Liver (tissue), 9 donors: ENCODE measurements around the gene SLC24A3. TPM values are rescaled to one million over a fixed set of nuclear protein-coding genes. Genes with fewer than 3 reads are reported as not detected.

ENCODE experiments used
- DNase-seq: peaks from one replicate; pipeline ENCODE4 v3.0.0-alpha.2; 2017; ENCODE audit warnings: low spot score
- H3K27ac ChIP-seq, 2 donors: one replicate each; pipeline ENCODE4 v1.7.0; 2013; ENCODE audit warnings: inconsistent platforms in 2 of 2, low read length in 2 of 2, control low read depth in 1 of 2, low read depth in 1 of 2, mild to moderate bottlenecking in 1 of 2
- H3K27me3 ChIP-seq, 4 donors: one replicate each; pipeline versions ENCODE4 v1.6.1 to v1.7.0; 2013; ENCODE audit warnings: low read length in 3 of 4, inconsistent platforms in 1 of 4, mild to moderate bottlenecking in 1 of 4, moderate library complexity in 1 of 4; ENCODE audit not compliant: control insufficient read depth in 4 of 4, insufficient read depth in 4 of 4
- H3K36me3 ChIP-seq, 4 donors: one replicate each; pipeline versions ENCODE4 v1.6.1 to v1.7.0; 2013; ENCODE audit warnings: low read length in 3 of 4, mild to moderate bottlenecking in 3 of 4, low read depth in 1 of 4, moderate library complexity in 1 of 4; ENCODE audit not compliant: control insufficient read depth in 4 of 4, insufficient read depth in 3 of 4
- H3K4me1 ChIP-seq, 4 donors: one replicate each; pipeline versions ENCODE4 v1.6.1 to v1.7.0; 2013; ENCODE audit warnings: low read length in 3 of 4, mild to moderate bottlenecking in 3 of 4, moderate library complexity in 1 of 4; ENCODE audit not compliant: control insufficient read depth in 4 of 4, insufficient read depth in 4 of 4
- H3K4me3 ChIP-seq, 3 donors: one replicate each; pipeline versions ENCODE4 v1.6.1 to v1.7.0; 2013; ENCODE audit warnings: low read length in 3 of 3, control low read depth in 1 of 3, low read depth in 1 of 3, mild to moderate bottlenecking in 1 of 3
- H3K9ac ChIP-seq, 2 donors: one replicate each; pipeline ENCODE4 v1.7.0; 2013; ENCODE audit warnings: low read length in 2 of 2, mild to moderate bottlenecking in 2 of 2, moderate library complexity in 2 of 2, control low read depth in 1 of 2, low read depth in 1 of 2
- H3K9me3 ChIP-seq, 4 donors: one replicate each; pipeline versions ENCODE4 v1.6.1 to v1.7.0; 2013; ENCODE audit warnings: low read length in 3 of 4; ENCODE audit not compliant: control insufficient read depth in 4 of 4
- ATF3 ChIP-seq: IDR thresholded peaks from 2 replicates; pipeline ENCODE4 v1.6.1; 2016; ENCODE audit warnings: antibody characterized with exemption
- CTCF ChIP-seq: fragments of 150-350 bp; IDR thresholded peaks from 2 replicates; pipeline ENCODE4 v1.5.1; 2017; ENCODE audit warnings: improper control_type of control experiment, low read depth, low read length; ENCODE audit not compliant: missing input control
- EGR1 ChIP-seq, 2 donors: IDR thresholded peaks; 2 replicates each; pipeline ENCODE4 v1.6.1; 2016 to 2018; ENCODE audit warnings: antibody characterized with exemption in 2 of 2, low read depth in 2 of 2
- FOXA1 ChIP-seq: IDR thresholded peaks from 2 replicates; pipeline ENCODE4 v1.6.1; 2016; ENCODE audit warnings: antibody characterized with exemption
- GABPA ChIP-seq, 2 donors: IDR thresholded peaks in 1 of 2; conservative IDR thresholded peaks in 1 of 2; 2 replicates each; pipeline ENCODE4 v1.6.1; 2016; ENCODE audit warnings: antibody characterized with exemption in 2 of 2, mild to moderate bottlenecking in 1 of 2, moderate library complexity in 1 of 2
- HNF4G ChIP-seq: IDR thresholded peaks from 2 replicates; pipeline ENCODE4 v1.6.1; 2016; ENCODE audit warnings: antibody characterized with exemption
- JUND ChIP-seq, 2 donors: IDR thresholded peaks; 2 replicates each; pipeline ENCODE4 v1.6.1; 2016; ENCODE audit warnings: antibody characterized with exemption in 2 of 2
- MAX ChIP-seq: IDR thresholded peaks from 2 replicates; pipeline ENCODE4 v1.6.1; 2016; ENCODE audit warnings: antibody characterized with exemption
- NR2F2 ChIP-seq: IDR thresholded peaks from 2 replicates; pipeline ENCODE4 v1.6.1; 2016; ENCODE audit warnings: antibody characterized with exemption
- RAD21 ChIP-seq, 2 donors: IDR thresholded peaks; 2 replicates each; pipeline ENCODE4 v1.6.1; 2016; ENCODE audit warnings: antibody characterized with exemption in 2 of 2, mild to moderate bottlenecking in 2 of 2
- REST ChIP-seq: IDR thresholded peaks from 2 replicates; pipeline ENCODE4 v1.6.1; 2016; ENCODE audit warnings: antibody characterized with exemption, mild to moderate bottlenecking
- RXRA ChIP-seq, 2 donors: IDR thresholded peaks; 2 replicates each; pipeline ENCODE4 v1.6.1; 2017 to 2018; ENCODE audit warnings: antibody characterized with exemption in 2 of 2, mild to moderate bottlenecking in 1 of 2
- YY1 ChIP-seq: IDR thresholded peaks from 2 replicates; pipeline ENCODE4 v1.6.1; 2016; ENCODE audit warnings: antibody characterized with exemption, mild to moderate bottlenecking
- ZBTB33 ChIP-seq: IDR thresholded peaks from 2 replicates; pipeline ENCODE4 v1.6.1; 2016; ENCODE audit warnings: antibody characterized with exemption
- WGBS: extraction: QIAGEN DNeasy Blood & Tissue Kit; methylation state at CpG from one replicate; pipeline ENCODE4 v1.1.7; 2013; 5-methylcytosine and 5-hydroxymethylcytosine counted together
- polyA plus RNA-seq, 2 donors: library from polyadenylated mRNA; stranded (reverse) in 1 of 2; unstranded in 1 of 2; fragments of 200-250 nt in 1 of 2; fragments of >200 nt in 1 of 2; fragmentation: Nextera tagmentation in 1 of 2; extraction: Ambion mirVana in 1 of 2; gene quantifications; one replicate each; pipeline versions ENCODE4 v1.2.1 to v1.2.3, GENCODE V29; 2013 to 2015
- total RNA-seq, 2 donors: library from RNA; depleted of rRNA; stranded (reverse); fragments of >200 nt; gene quantifications; one replicate each; pipeline ENCODE4 v1.2.3, GENCODE V29; 2014
- donor health status: healthy.
- donor health status: healthy.
- donor health status: healthy.
- donor health status: healthy.
- donor health status: healthy.

Gene SLC24A3
- total and polyA plus RNA-seq, 4 donors: 0.28 to 1.8 (median 0.46) TPM

GRCh38 chr20:19338380-19338779 is 125.9 kb downstream of the SLC24A3 start:
- Histone ChIP-seq H3K9me3 (no peaks in the 10 kb centered on the region), H3K9ac (no peak overlapping the region), H3K4me1 (no peaks in the 10 kb centered on the region), H3K4me3 (no peak overlapping the region), H3K27ac (no peak overlapping the region), H3K27me3 (peaks cover 0 to 5% (median 0%) of the 10 kb centered on the region in 4 donors), H3K36me3 (no peaks in the 10 kb centered on the region)
- 79% methylated on average over 3 of the region's 3 CpGs for WGBS
- TF ChIP-seq CTCF (no peak), FOXA1 (no peak), GABPA (IDR thresholded peaks at IDR 0.05 in 1 of 2, conservative IDR thresholded peaks at IDR 0.05 in 1 of 2) (no peak)
- DNase-seq: no peak

GRCh38 chr20:19338960-19339359 is 126.5 kb downstream of the SLC24A3 start:
- DNase-seq: no peak
- Histone ChIP-seq H3K4me3 (no peak overlapping the region), H3K27me3 (peaks cover 0 to 5% (median 0%) of the 10 kb centered on the region in 4 donors)

GRCh38 chr20:19341348-19342053 is 129.1 kb downstream of the SLC24A3 start:
- Histone ChIP-seq H3K4me3 (no peak overlapping the region), H3K4me1 (no peaks in the 10 kb centered on the region), H3K9ac (no peak overlapping the region), H3K9me3 (no peaks in the 10 kb centered on the region), H3K27me3 (peaks cover 0 to 9% (median 0%) of the 10 kb centered on the region in 4 donors), H3K36me3 (no peaks in the 10 kb centered on the region), H3K27ac (no peak overlapping the region)
- DNase-seq: no peak
- WGBS: 76% methylated on average over 3 of the region's 3 CpGs
- TF ChIP-seq ZBTB33 (no peak), NR2F2 (no peak), RXRA (IDR thresholded peaks at IDR 0.05) (no peak), ATF3 (no peak), EGR1 (IDR thresholded peaks at IDR 0.05; ENCODE audit: low read depth in 2 of 2) (no peak), MAX (no peak), JUND (IDR thresholded peaks at IDR 0.05) (no peak), CTCF (no peak), REST (no peak), HNF4G (no peak), YY1 (no peak)

More at GRCh38 chr20:19338960-19339359, 126.5 kb downstream of the SLC24A3 start:
- WGBS: 78% methylated on average over 6 of the region's 6 CpGs
- TF ChIP-seq GABPA (IDR thresholded peaks at IDR 0.05 in 1 of 2, conservative IDR thresholded peaks at IDR 0.05 in 1 of 2) (no peak), RXRA (IDR thresholded peaks at IDR 0.05) (peak in 1 of 2 donors; percentile 32), RAD21 (IDR thresholded peaks at IDR 0.05) (no peak)
- Histone ChIP-seq H3K9me3 (no peaks in the 10 kb centered on the region), H3K9ac (no peak overlapping the region), H3K27ac (no peak overlapping the region), H3K4me1 (no peaks in the 10 kb centered on the region), H3K36me3 (no peaks in the 10 kb centered on the region)
